CD14-positive monocyte (primary cell): ENCODE data around the gene IFNL2. TPM values are rescaled to one million over a fixed set of nuclear protein-coding genes. Genes with fewer than 3 reads are reported as not detected.

ENCODE experiments used
- DNase-seq, 3 donors: peaks; one replicate each; pipeline ENCODE4 v3.0.0-alpha.2; 2011 to 2022
- H2AFZ ChIP-seq: 2 replicates; pipeline ENCODE4 v1.6.0; 2012; ENCODE audit warnings: mild to moderate bottlenecking, low read depth, low read length, inconsistent platforms; ENCODE audit not compliant: insufficient read depth, poor library complexity, severe bottlenecking
- H3K27ac ChIP-seq, 2 donors: 1 replicate in 1 of 2; 2 replicates in 1 of 2; pipeline ENCODE4 v1.5.1; 2012 to 2013; ENCODE audit warnings: low read length in 2 of 2, control low read depth in 1 of 2, inconsistent platforms in 1 of 2, low read depth in 1 of 2, mild to moderate bottlenecking in 1 of 2
- H3K27me3 ChIP-seq, 2 donors: one replicate each; pipeline versions ENCODE4 v1.6.0 to v1.6.1; 2011 to 2013; ENCODE audit warnings: low read length in 2 of 2; ENCODE audit not compliant: control insufficient read depth in 2 of 2, insufficient read depth in 2 of 2
- H3K36me3 ChIP-seq, 2 donors: replicated peaks in 1 of 2; 1 replicate in 1 of 2; 2 replicates in 1 of 2; pipeline versions ENCODE4 v1.5.1 to v1.6.1; 2012 to 2013; ENCODE audit warnings: low read length in 2 of 2, control low read depth in 1 of 2, inconsistent platforms in 1 of 2, mild to moderate bottlenecking in 1 of 2; ENCODE audit not compliant: insufficient read depth in 2 of 2, control insufficient read depth in 1 of 2
- H3K4me1 ChIP-seq, 2 donors: 1 replicate in 1 of 2; 2 replicates in 1 of 2; pipeline versions ENCODE4 v1.5.1 to v1.6.1; 2012 to 2013; ENCODE audit warnings: low read length in 2 of 2, control low read depth in 1 of 2, inconsistent platforms in 1 of 2, mild to moderate bottlenecking in 1 of 2, moderate library complexity in 1 of 2; ENCODE audit not compliant: insufficient read depth in 2 of 2, control insufficient read depth in 1 of 2
- H3K4me2 ChIP-seq: replicated peaks from 2 replicates; pipeline ENCODE3; 2012; ENCODE audit warnings: low read length, moderate library complexity, mild to moderate bottlenecking; ENCODE audit not compliant: poor library complexity, severe bottlenecking; ENCODE audit errors: extremely low read depth
- H3K4me3 ChIP-seq, 3 experiments: fragments of 200-600 bp in 1 of 3; sonication (generic) in 1 of 3; replicated peaks in 1 of 3; 1 replicate in 2 of 3; 2 replicates in 1 of 3; pipeline ENCODE4 v1.5.1; 2011 to 2013; ENCODE audit warnings: low read length in 3 of 3, mild to moderate bottlenecking in 3 of 3, control low read depth in 2 of 3, low read depth in 2 of 3, inconsistent platforms in 1 of 3, moderate library complexity in 1 of 3
- H3K79me2 ChIP-seq: 2 replicates; pipeline ENCODE4 v1.6.0; 2012; ENCODE audit warnings: mild to moderate bottlenecking, control low read depth, inconsistent platforms, low read length, moderate library complexity; ENCODE audit not compliant: insufficient read depth
- H3K9ac ChIP-seq: 2 replicates; pipeline ENCODE4 v1.6.0; 2017; ENCODE audit warnings: low read length, mild to moderate bottlenecking; ENCODE audit not compliant: insufficient read depth, poor library complexity, severe bottlenecking
- H3K9me3 ChIP-seq, 2 donors: replicated peaks in 1 of 2; 1 replicate in 1 of 2; 2 replicates in 1 of 2; pipeline versions ENCODE4 v1.5.1 to v1.6.1; 2012 to 2013; ENCODE audit warnings: low read length in 2 of 2, control low read depth in 1 of 2; ENCODE audit not compliant: control insufficient read depth in 1 of 2, insufficient read depth in 1 of 2
- H4K20me1 ChIP-seq: 2 replicates; pipeline ENCODE4 v1.6.0; 2012; ENCODE audit warnings: mild to moderate bottlenecking, low read length, control low read depth, moderate library complexity; ENCODE audit not compliant: insufficient read depth
- H3K27ac Mint-ChIP-seq, 7 donors: one replicate each; pipeline ENCODE4 v1.8.0; 2020; ENCODE audit warnings: mild to moderate bottlenecking in 7 of 7, mixed read lengths in 7 of 7, moderate library complexity in 6 of 7, inconsistent platforms in 2 of 7
- H3K27me3 Mint-ChIP-seq, 3 donors: one replicate each; pipeline ENCODE4 v1.8.0; 2021 to 2022; ENCODE audit warnings: low read depth in 3 of 3, mild to moderate bottlenecking in 3 of 3, mixed read lengths in 3 of 3, moderate library complexity in 3 of 3, inconsistent platforms in 1 of 3
- H3K36me3 Mint-ChIP-seq, 2 donors: one replicate each; pipeline ENCODE4 v1.8.0; 2020; ENCODE audit warnings: mixed read lengths in 2 of 2, inconsistent platforms in 1 of 2, mild to moderate bottlenecking in 1 of 2
- H3K4me1 Mint-ChIP-seq: one replicate; pipeline ENCODE4 v1.8.0; 2020; ENCODE audit warnings: mild to moderate bottlenecking, mixed read lengths
- H3K4me3 Mint-ChIP-seq, 2 donors: one replicate each; pipeline ENCODE4 v1.8.0; 2020; ENCODE audit warnings: mild to moderate bottlenecking in 2 of 2, mixed read lengths in 2 of 2, moderate library complexity in 1 of 2
- H3K9me3 Mint-ChIP-seq, 7 donors: one replicate each; pipeline ENCODE4 v1.8.0; 2020 to 2022; ENCODE audit warnings: mixed read lengths in 7 of 7, mild to moderate bottlenecking in 6 of 7, moderate library complexity in 6 of 7, inconsistent platforms in 2 of 7
- WGBS: methylation state at CpG from one replicate; pipeline ENCODE4 v1.1.5; 2013; ENCODE audit warnings: missing lambda C conversion rate; ENCODE audit not compliant: insufficient coverage; 5-methylcytosine and 5-hydroxymethylcytosine counted together
- intact Hi-C, 2 donors: fragments of 100-400 bp; cut with micrococcal nuclease; formaldehyde crosslinking; loops; one replicate each; pipeline versions ENCODE4 v1.15.0 to v1.15.1; 2023
- polyA plus RNA-seq, 3 donors: library from polyadenylated mRNA; depleted of rRNA in 1 of 3; unstranded in 2 of 3; stranded (reverse) in 1 of 3; fragments of 300-500 nt in 2 of 3; fragments of >200 nt in 1 of 3; fragmentation: Illumina TruSeq in 2 of 3; gene quantifications; 1 replicate in 2 of 3; 2 replicates in 1 of 3; pipeline ENCODE4 v1.2.3, GENCODE V29; 2012 to 2021
- TF ChIP-seq, protein P1 (sequence below): fragments of 200-600 bp; IDR thresholded peaks from one replicate; pipeline ENCODE4 v1.8.0; 2022; ENCODE audit warnings: antibody characterized with exemption, mild to moderate bottlenecking

Gene IFNL2
- polyA plus RNA-seq, 3 donors: not detected

DNA sequence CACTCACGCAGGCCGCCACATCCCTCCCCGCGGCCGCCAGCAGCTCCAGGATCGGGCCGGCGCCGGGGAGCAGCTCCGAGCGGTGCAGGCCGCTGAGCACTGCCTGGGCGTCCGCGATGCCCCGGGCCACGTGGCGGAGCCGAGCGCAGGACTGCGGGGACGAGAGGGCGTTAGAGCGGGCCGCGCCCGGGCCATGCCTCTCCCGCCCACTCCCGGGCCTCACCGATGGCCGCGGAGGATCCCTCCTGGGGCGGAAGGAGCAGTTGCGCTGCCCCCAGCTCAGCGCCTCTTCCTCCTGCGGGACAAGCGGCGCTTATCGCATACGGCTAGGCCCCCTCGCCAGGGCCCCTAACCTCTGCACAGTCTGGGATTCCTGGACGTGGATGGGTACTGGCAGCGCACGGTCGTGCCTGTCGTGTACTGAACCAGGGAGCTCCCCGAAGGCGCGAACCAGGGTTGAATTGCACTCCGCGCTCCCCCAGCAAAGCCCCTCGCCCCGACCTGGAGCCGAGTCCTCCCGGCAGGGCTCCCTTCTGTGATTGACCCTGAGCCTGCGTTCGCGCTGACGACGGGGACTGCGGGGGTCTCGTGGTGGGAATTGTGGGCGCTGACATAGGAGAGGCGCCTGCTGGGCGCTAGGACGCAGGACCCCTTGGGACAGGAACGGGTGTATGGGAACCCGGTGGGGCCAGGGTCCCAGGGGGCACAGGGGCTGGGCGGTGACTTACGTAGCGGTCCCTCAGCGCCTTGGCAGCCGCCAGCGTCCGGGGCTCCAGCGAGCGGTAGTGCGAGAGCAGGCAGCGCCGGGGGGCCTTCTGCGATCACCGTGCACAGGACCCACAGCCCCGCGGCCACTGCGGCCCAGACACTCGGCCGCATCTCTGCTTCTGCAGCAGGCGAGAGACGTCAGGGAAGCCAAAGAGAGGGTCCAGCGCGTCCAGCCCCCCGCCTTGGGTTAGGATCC, 20.2 kb upstream of the IFNL2 start:
- DNase-seq: no peak
- Mint-ChIP-seq H3K4me1 (peaks cover 4% of the 10 kb centered on the region), H3K27ac (no peak overlapping the region), H3K9me3 (peaks cover 0 to 5% (median 2%) of the 10 kb centered on the region in 7 donors), H3K36me3 (no peaks in the 10 kb centered on the region), H3K4me3 (peak overlapping the region in 1 of 2 donors; percentile 73), H3K27me3 (peaks cover 20 to 32% (median 29%) of the 10 kb centered on the region in 3 donors)
- H2AFZ ChIP-seq: peak overlapping the region; percentile 21
- H3K9ac ChIP-seq: no peak overlapping the region
- H3K9me3 ChIP-seq: no peaks in the 10 kb centered on the region
- peaks cover 2 to 24% of the 10 kb centered on the region in 2 donors for H3K27me3 ChIP-seq
- intact Hi-C loops: no loop called here
- TF ChIP-seq, protein P1, sequence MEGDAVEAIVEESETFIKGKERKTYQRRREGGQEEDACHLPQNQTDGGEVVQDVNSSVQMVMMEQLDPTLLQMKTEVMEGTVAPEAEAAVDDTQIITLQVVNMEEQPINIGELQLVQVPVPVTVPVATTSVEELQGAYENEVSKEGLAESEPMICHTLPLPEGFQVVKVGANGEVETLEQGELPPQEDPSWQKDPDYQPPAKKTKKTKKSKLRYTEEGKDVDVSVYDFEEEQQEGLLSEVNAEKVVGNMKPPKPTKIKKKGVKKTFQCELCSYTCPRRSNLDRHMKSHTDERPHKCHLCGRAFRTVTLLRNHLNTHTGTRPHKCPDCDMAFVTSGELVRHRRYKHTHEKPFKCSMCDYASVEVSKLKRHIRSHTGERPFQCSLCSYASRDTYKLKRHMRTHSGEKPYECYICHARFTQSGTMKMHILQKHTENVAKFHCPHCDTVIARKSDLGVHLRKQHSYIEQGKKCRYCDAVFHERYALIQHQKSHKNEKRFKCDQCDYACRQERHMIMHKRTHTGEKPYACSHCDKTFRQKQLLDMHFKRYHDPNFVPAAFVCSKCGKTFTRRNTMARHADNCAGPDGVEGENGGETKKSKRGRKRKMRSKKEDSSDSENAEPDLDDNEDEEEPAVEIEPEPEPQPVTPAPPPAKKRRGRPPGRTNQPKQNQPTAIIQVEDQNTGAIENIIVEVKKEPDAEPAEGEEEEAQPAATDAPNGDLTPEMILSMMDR: no peak
- no peaks in the 10 kb centered on the region for H3K79me2 ChIP-seq
- no peak overlapping the region for H3K4me3 ChIP-seq
- no peak overlapping the region for H3K4me2 ChIP-seq
- 48% methylated on average over 90 of the region's 92 CpGs for WGBS
- no peaks in the 10 kb centered on the region for H4K20me1 ChIP-seq
- H3K4me1 ChIP-seq: peaks cover 0 to 7% of the 10 kb centered on the region in 2 donors
- no peak overlapping the region for H3K27ac ChIP-seq
- H3K36me3 ChIP-seq: no peaks in the 10 kb centered on the region

GRCh38 chr19:39248806-39249205, 19.4 kb upstream of the IFNL2 start, which contains the start of gene IFNL4:
TSS of gene IFNL4 (minus strand) at chr19:39248856.
- intact Hi-C loops: no loop called here
- Histone ChIP-seq H3K9me3 (no peaks in the 10 kb centered on the region), H3K4me1 (peaks cover 0 to 7% of the 10 kb centered on the region in 2 donors), H3K4me2 (no peak within 1 kb of the TSS), H3K36me3 (no peaks in the 10 kb centered on the region), H3K27ac (no peak within 1 kb of the TSS), H4K20me1 (no peaks in the 10 kb centered on the region), H3K27me3 (peaks cover 2 to 24% of the 10 kb centered on the region in 2 donors), H2AFZ (peak within 1 kb of the TSS; percentile 21), H3K4me3 (no peak within 1 kb of the TSS), H3K79me2 (no peaks in the 10 kb centered on the region), H3K9ac (no peak within 1 kb of the TSS)
- H3K27me3 Mint-ChIP-seq: peaks cover 20 to 32% (median 32%) of the 10 kb centered on the region in 3 donors
- no peak for DNase-seq
- peak within 1 kb of the TSS in 1 of 2 donors; percentile 73 for H3K4me3 Mint-ChIP-seq
- peaks cover 0 to 5% (median 2%) of the 10 kb centered on the region in 7 donors for H3K9me3 Mint-ChIP-seq
- no peaks in the 10 kb centered on the region for H3K36me3 Mint-ChIP-seq
- 74% methylated on average over 11 of the region's 13 CpGs for WGBS
- peaks cover 4% of the 10 kb centered on the region for H3K4me1 Mint-ChIP-seq
- no peak within 1 kb of the TSS for H3K27ac Mint-ChIP-seq
- TF ChIP-seq, protein P1: no peak
